Neural cell (in vitro differentiated cells): ENCODE measurements around the gene GPC1. TPM values are rescaled to one million over a fixed set of nuclear protein-coding genes. Genes with fewer than 3 reads are reported as not detected.

ENCODE experiments used
- H2AFZ ChIP-seq: fragments of 200-600, 300-800 bp; sonication (generic), shearing (Covaris generic); 2 replicates; pipeline ENCODE4 v1.6.0; 2014; ENCODE audit warnings: low read depth, mild to moderate bottlenecking, antibody characterized with exemption, low read length, moderate library complexity
- H3F3A ChIP-seq: fragments of 200-600 bp; shearing (Covaris generic); 2 replicates; pipeline ENCODE4 v1.6.1; 2016; ENCODE audit warnings: mild to moderate bottlenecking, moderate library complexity, mixed read lengths, antibody characterized with exemption, low read length; ENCODE audit not compliant: insufficient read depth, poor library complexity, severe bottlenecking
- H3K27ac ChIP-seq: fragments of 200-600, 300-800 bp; sonication (generic), shearing (Covaris generic); 2 replicates; pipeline ENCODE4 v1.5.1; 2014; ENCODE audit warnings: mild to moderate bottlenecking, low read length, moderate library complexity
- H3K27me3 ChIP-seq: fragments of 300-800, 200-600 bp; sonication (generic), shearing (Covaris generic); 2 replicates; pipeline ENCODE4 v1.6.0; 2014; ENCODE audit warnings: mild to moderate bottlenecking, low read depth, low read length, moderate library complexity; ENCODE audit not compliant: insufficient read depth
- H3K36me3 ChIP-seq: fragments of 300-800, 200-600 bp; sonication (generic), shearing (Covaris generic); 2 replicates; pipeline ENCODE4 v1.5.1; 2014; ENCODE audit warnings: mild to moderate bottlenecking, antibody characterized with exemption, low read length, moderate library complexity; ENCODE audit not compliant: insufficient read depth
- H3K4me2 ChIP-seq: fragments of 300-800, 200-600 bp; sonication (generic), shearing (Covaris generic); 2 replicates; pipeline ENCODE4 v1.6.0; 2014; ENCODE audit warnings: mild to moderate bottlenecking, low read length
- H3K4me3 ChIP-seq: fragments of 300-800, 200-600 bp; sonication (generic), shearing (Covaris generic); 2 replicates; pipeline ENCODE4 v1.5.1; 2014; ENCODE audit warnings: mild to moderate bottlenecking, low read length, moderate library complexity
- H3K79me2 ChIP-seq: fragments of 200-600 bp; shearing (Covaris generic); replicated peaks from 2 replicates; pipeline ENCODE4 v1.6.0; 2014; ENCODE audit warnings: mild to moderate bottlenecking, low read length, moderate library complexity; ENCODE audit not compliant: insufficient read depth
- H3K9ac ChIP-seq: fragments of 300-800, 200-600 bp; sonication (generic), shearing (Covaris generic); 2 replicates; pipeline ENCODE4 v1.6.1; 2016; ENCODE audit warnings: mild to moderate bottlenecking, low read length, mixed read lengths
- H3K9me2 ChIP-seq: fragments of 200-600 bp; shearing (Covaris generic); 2 replicates; pipeline ENCODE4 v1.6.1; 2016; ENCODE audit warnings: mild to moderate bottlenecking, low read length, mixed read lengths; ENCODE audit not compliant: insufficient read depth
- H3K9me3 ChIP-seq: fragments of 200-600, 300-800 bp; sonication (generic), shearing (Covaris generic); 2 replicates; pipeline ENCODE4 v1.6.1; 2016; ENCODE audit warnings: mild to moderate bottlenecking, mixed run types, low read length, moderate library complexity, mixed read lengths
- H4K20me1 ChIP-seq: fragments of 200-600 bp; shearing (Covaris generic); 2 replicates; pipeline ENCODE4 v1.6.1; 2016; ENCODE audit warnings: mild to moderate bottlenecking, mixed run types; ENCODE audit not compliant: insufficient read depth
- CTCF ChIP-seq: fragments of 450-650 bp; IDR thresholded peaks from 2 replicates; pipeline ENCODE4 v1.5.1; 2014; ENCODE audit warnings: antibody characterized with exemption, mild to moderate bottlenecking, moderate library complexity; ENCODE audit not compliant: poor library complexity, severe bottlenecking
- EP300 ChIP-seq: fragments of 450-650 bp; conservative IDR thresholded peaks from 2 replicates; pipeline ENCODE4 v1.6.1; 2014; ENCODE audit warnings: antibody characterized with exemption, mild to moderate bottlenecking, moderate library complexity; ENCODE audit not compliant: poor library complexity, severe bottlenecking
- EZH2 ChIP-seq: fragments of 200-600, 300-800 bp; shearing (Covaris generic), sonication (generic); IDR thresholded peaks from 2 replicates; pipeline ENCODE4 v1.6.1; 2014; ENCODE audit warnings: antibody characterized with exemption, low read length, borderline replicate concordance, mild to moderate bottlenecking; ENCODE audit not compliant: insufficient read depth, poor library complexity, severe bottlenecking
- MXI1 ChIP-seq: fragments of 450-650 bp; conservative IDR thresholded peaks from 2 replicates; pipeline ENCODE4 v1.6.1; 2014; ENCODE audit warnings: antibody characterized with exemption, mild to moderate bottlenecking; ENCODE audit not compliant: poor library complexity, severe bottlenecking
- POLR2AphosphoS5 ChIP-seq: IDR thresholded peaks from 2 replicates; pipeline ENCODE4 v1.6.1; 2012
- RAD21 ChIP-seq: fragments of 450-650 bp; conservative IDR thresholded peaks from 2 replicates; pipeline ENCODE4 v1.6.1; 2014; ENCODE audit warnings: antibody characterized with exemption, mild to moderate bottlenecking, moderate library complexity
- REST ChIP-seq: IDR thresholded peaks from 2 replicates; pipeline ENCODE4 v1.6.1; 2012; ENCODE audit warnings: borderline replicate concordance
- SMC3 ChIP-seq: fragments of 450-650 bp; conservative IDR thresholded peaks from 2 replicates; pipeline ENCODE4 v1.6.1; 2014; ENCODE audit warnings: antibody characterized with exemption, mild to moderate bottlenecking, moderate library complexity; ENCODE audit not compliant: poor library complexity
- TAF1 ChIP-seq: IDR thresholded peaks from 2 replicates; pipeline ENCODE4 v1.6.1; 2012; ENCODE audit warnings: low read depth
- polyA plus RNA-seq: library from polyadenylated mRNA; depleted of rRNA; stranded (reverse); fragments of >200 nt; gene quantifications from 2 replicates; pipeline ENCODE4 v1.2.3, GENCODE V29; 2014

Gene GPC1
- polyA plus RNA-seq, 1 donor from 2014 or later: 74.0 TPM

GRCh38 chr2:240468303-240469238 is 33.1 kb downstream of the GPC1 start:
- no peaks in the 10 kb centered on the region for H3K79me2 ChIP-seq
- no peak overlapping the region for H3K9ac ChIP-seq
- no peak overlapping the region for H3K4me3 ChIP-seq
- H3K4me2 ChIP-seq: no peak overlapping the region
- peaks cover 4% of the 10 kb centered on the region for H3K9me3 ChIP-seq
- H3K27me3 ChIP-seq: no peaks in the 10 kb centered on the region
- no peaks in the 10 kb centered on the region for H3K9me2 ChIP-seq
- H2AFZ ChIP-seq: no peak overlapping the region
- peaks cover 8% of the 10 kb centered on the region for H3K36me3 ChIP-seq
- H3K27ac ChIP-seq: no peak overlapping the region
- no peaks in the 10 kb centered on the region for H3F3A ChIP-seq
- no peaks in the 10 kb centered on the region for H4K20me1 ChIP-seq
- TF ChIP-seq MXI1: no peak
- TF ChIP-seq POLR2AphosphoS5: peak; percentile 15

GRCh38 chr2:240469239-240469636 is 33.8 kb downstream of the GPC1 start:
- Histone ChIP-seq H3K9me2 (no peaks in the 10 kb centered on the region), H3K9me3 (peaks cover 4% of the 10 kb centered on the region), H3K4me2 (no peak overlapping the region), H3K79me2 (no peaks in the 10 kb centered on the region), H3F3A (no peaks in the 10 kb centered on the region), H4K20me1 (no peaks in the 10 kb centered on the region), H3K4me3 (no peak overlapping the region), H3K36me3 (peaks cover 2% of the 10 kb centered on the region), H3K27ac (no peak overlapping the region), H3K27me3 (no peaks in the 10 kb centered on the region), H2AFZ (no peak overlapping the region), H3K9ac (no peak overlapping the region)
- no peak for TF ChIP-seq TAF1
- TF ChIP-seq MXI1: no peak
- TF ChIP-seq CTCF: no peak
- no peak for TF ChIP-seq EZH2
- TF ChIP-seq EP300: no peak
- TF ChIP-seq RAD21: no peak
- TF ChIP-seq REST: no peak
- TF ChIP-seq SMC3: no peak
- TF ChIP-seq POLR2AphosphoS5: no peak
